WTC11 (cell line): ENCODE data around the gene ZSCAN16. TPM values are rescaled to one million over a fixed set of nuclear protein-coding genes. Genes with fewer than 3 reads are reported as not detected.
"Not testable (repeated sequence)": the region's sequence is repeated elsewhere in the genome, so short reads cannot be mapped to it uniquely, and the experiment has no call there.

Source experiments
- ATAC-seq: fragments of 200-7000 bp; cut with Tn5 transposase; 2 replicates; pipeline ENCODE4 v1.10.0; 2021; ENCODE audit warnings: mild to moderate bottlenecking, moderate library complexity
- CTCF ChIA-PET: fragments of 300-600 bp; sonication (Branson Sonifier 250); formaldehyde crosslinking; loops from one replicate; lab custom pipeline; 2021; ENCODE audit warnings: antibody characterized with exemption; lab: Charles Lee
- POLR2A ChIA-PET: fragments of 350-600 bp; sonication (Branson Sonifier 250); formaldehyde crosslinking; loops from one replicate; lab custom pipeline; 2021; ENCODE audit warnings: antibody characterized with exemption; lab: Charles Lee
- DNase-seq: peaks from one replicate; pipeline ENCODE4 v3.0.0; 2021; ENCODE audit warnings: low spot score
- H3K27ac Mint-ChIP-seq: 2 replicates; pipeline ENCODE4 v1.8.0; 2021; ENCODE audit warnings: mixed read lengths
- H3K27me3 Mint-ChIP-seq: 2 replicates; pipeline ENCODE4 v1.8.0; 2021; ENCODE audit warnings: low read depth, mild to moderate bottlenecking, moderate library complexity, mixed read lengths
- H3K36me3 Mint-ChIP-seq: 2 replicates; pipeline ENCODE4 v1.8.0; 2021; ENCODE audit warnings: mixed read lengths
- H3K4me1 Mint-ChIP-seq: 2 replicates; pipeline ENCODE4 v1.8.0; 2022; ENCODE audit warnings: mixed read lengths
- H3K4me3 Mint-ChIP-seq: 2 replicates; pipeline ENCODE4 v1.8.0; 2021; ENCODE audit warnings: mild to moderate bottlenecking, moderate library complexity, mixed read lengths
- H3K9me3 Mint-ChIP-seq: 2 replicates; pipeline ENCODE4 v1.8.0; 2021; ENCODE audit warnings: mixed read lengths
- GABPB1 ChIP-seq: sonication (generic); formaldehyde crosslinking; IDR thresholded peaks from 2 replicates; pipeline ENCODE4 v1.8.1; 2023; ENCODE audit warnings: mild to moderate bottlenecking, missing genetic modification reagents
- NFATC4 ChIP-seq: fragments of 250-450 bp; sonication (Bioruptor Pico); IDR thresholded peaks from 2 replicates; pipeline ENCODE4 v1.9.0; 2021; ENCODE audit warnings: mild to moderate bottlenecking
- NFE2L1 ChIP-seq: sonication (generic); formaldehyde crosslinking; IDR thresholded peaks from 2 replicates; pipeline ENCODE4 v1.8.1; 2023; ENCODE audit warnings: missing genetic modification reagents
- NR1H2 ChIP-seq: sonication (generic); formaldehyde crosslinking; IDR thresholded peaks from 2 replicates; pipeline ENCODE4 v1.9.0; 2021; ENCODE audit warnings: mild to moderate bottlenecking, moderate library complexity, missing genetic modification reagents
- NR2C2 ChIP-seq: sonication (generic); formaldehyde crosslinking; IDR thresholded peaks from 2 replicates; pipeline ENCODE4 v1.8.0; 2022; ENCODE audit warnings: mild to moderate bottlenecking, missing genetic modification reagents
- OVOL2 ChIP-seq: fragments of 250-450 bp; sonication (Bioruptor Pico); IDR thresholded peaks from 2 replicates; pipeline ENCODE4 v1.9.0; 2021; ENCODE audit warnings: mild to moderate bottlenecking, borderline replicate concordance
- RELA ChIP-seq: sonication (generic); formaldehyde crosslinking; IDR thresholded peaks from 2 replicates; pipeline ENCODE4 v1.8.1; 2022; ENCODE audit warnings: missing genetic modification reagents, mild to moderate bottlenecking, borderline replicate concordance
- SMAD4 ChIP-seq: sonication (generic); formaldehyde crosslinking; IDR thresholded peaks from 2 replicates; pipeline ENCODE4 v1.8.0; 2022; ENCODE audit warnings: mild to moderate bottlenecking, missing genetic modification reagents
- SP1 ChIP-seq: sonication (generic); formaldehyde crosslinking; conservative IDR thresholded peaks from 2 replicates; pipeline ENCODE4 v1.8.1; 2022; ENCODE audit warnings: missing genetic modification reagents
- ZNF219 ChIP-seq: sonication (generic); formaldehyde crosslinking; IDR thresholded peaks from 2 replicates; pipeline ENCODE4 v1.8.0; 2023; ENCODE audit warnings: missing genetic modification reagents, mild to moderate bottlenecking, borderline replicate concordance
- ZNF263 ChIP-seq: sonication (generic); formaldehyde crosslinking; IDR thresholded peaks from 2 replicates; pipeline ENCODE4 v1.8.1; 2022; ENCODE audit warnings: low read depth, mild to moderate bottlenecking, moderate library complexity, missing genetic modification reagents
- ZNF317 ChIP-seq: sonication (generic); formaldehyde crosslinking; IDR thresholded peaks from 2 replicates; pipeline ENCODE4 v1.8.1; 2023; ENCODE audit warnings: low read depth, mild to moderate bottlenecking, moderate library complexity, missing genetic modification reagents, borderline replicate concordance
- ZNF671 ChIP-seq: fragments of 250-450 bp; sonication (Bioruptor Pico); IDR thresholded peaks from 2 replicates; pipeline ENCODE4 v1.8.0; 2021; ENCODE audit warnings: mild to moderate bottlenecking
- total RNA-seq: library from RNA; stranded (reverse); gene quantifications from 3 replicates; pipeline ENCODE4 v1.2.3, GENCODE V29; 2021
- TF ChIP-seq, protein P1 (sequence below): sonication (generic); formaldehyde crosslinking; IDR thresholded peaks from 2 replicates; pipeline ENCODE4 v1.8.0; 2022; ENCODE audit warnings: mild to moderate bottlenecking, missing genetic modification reagents
- TF ChIP-seq, protein P2 (sequence below): sonication (generic); formaldehyde crosslinking; IDR thresholded peaks from 2 replicates; pipeline ENCODE4 v1.8.1; 2022; ENCODE audit warnings: missing genetic modification reagents, borderline replicate concordance
- TF ChIP-seq, protein P3 (sequence below): fragments of 250-450 bp; sonication (Bioruptor Pico); IDR thresholded peaks from 2 replicates; pipeline ENCODE4 v1.9.0; 2021; ENCODE audit warnings: moderate library complexity, mild to moderate bottlenecking, inconsistent platforms, borderline replicate concordance
- TF ChIP-seq, protein P4 (sequence below): sonication (generic); formaldehyde crosslinking; IDR thresholded peaks from 2 replicates; pipeline ENCODE4 v1.8.1; 2022; ENCODE audit warnings: mild to moderate bottlenecking, moderate library complexity, missing genetic modification reagents
- TF ChIP-seq, protein P5 (sequence below): fragments of 250-450 bp; sonication (Bioruptor Pico); IDR thresholded peaks from 2 replicates; pipeline ENCODE4 v1.9.0; 2021; ENCODE audit warnings: mild to moderate bottlenecking
- TF ChIP-seq, protein P6 (sequence below): sonication (generic); formaldehyde crosslinking; IDR thresholded peaks from 2 replicates; pipeline ENCODE4 v1.8.1; 2023; ENCODE audit warnings: mild to moderate bottlenecking, missing genetic modification reagents
- TF ChIP-seq, protein P7 (sequence below): fragments of 250-450 bp; sonication (Bioruptor Pico); IDR thresholded peaks from 2 replicates; pipeline ENCODE4 v1.8.0; 2021; ENCODE audit warnings: mild to moderate bottlenecking

The ZSCAN16 gene
- total RNA-seq, 1 experiment from 2014 or later, result 7.1 TPM

DNA sequence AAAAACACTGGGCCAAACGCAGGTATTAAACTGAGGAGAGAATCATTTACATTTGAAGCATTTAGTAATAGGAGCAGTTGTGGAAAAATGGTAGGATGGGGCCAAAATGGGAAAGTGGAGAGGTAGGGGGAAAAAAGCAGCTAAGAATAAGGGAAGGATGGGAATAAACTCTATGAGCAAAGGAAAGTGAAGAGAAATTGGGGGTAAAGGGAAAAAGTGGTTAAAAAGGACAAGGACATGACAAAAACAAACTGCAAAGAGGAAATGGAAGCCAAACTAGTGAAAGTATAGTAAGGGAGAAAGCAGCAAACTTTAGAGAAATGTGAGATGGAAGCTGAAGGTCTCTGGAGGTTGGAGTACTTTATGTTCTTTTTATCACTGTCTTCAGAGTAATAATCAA, 6.2 kb upstream of the ZSCAN16 start:
- ATAC-seq (no peak), DNase-seq (no peak)

DNA sequence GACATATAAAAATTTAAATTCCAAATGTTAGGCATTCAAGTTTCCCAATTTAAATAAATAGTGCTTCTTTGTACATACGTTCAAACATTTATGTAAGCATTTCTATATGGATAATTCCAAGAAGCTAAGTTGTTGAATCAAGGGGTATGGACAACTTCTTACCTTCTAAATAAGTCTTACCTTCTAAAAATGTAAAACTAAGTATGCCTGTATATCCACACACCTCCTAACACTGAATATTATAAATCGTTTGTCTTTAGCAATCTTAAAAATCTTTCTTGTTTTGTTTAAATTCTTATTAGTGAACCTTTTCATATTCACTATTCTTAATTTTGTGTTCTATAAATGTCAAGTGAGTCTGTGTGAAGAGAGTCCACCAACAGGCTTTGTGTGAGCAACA, 2.5 kb upstream of the ZSCAN16 start:
- ChIA-PET POLR2A (no interaction called here), CTCF (no interaction called here)
- ATAC-seq (no peak), DNase-seq (no peak)
- no peaks in the 10 kb centered on the region; the same call in 1 of the 2 replicates for H3K27me3 Mint-ChIP-seq
- H3K9me3 Mint-ChIP-seq, result no peaks in the 10 kb centered on the region
- no peak overlapping the region for H3K27ac Mint-ChIP-seq
- peaks cover 11% of the 10 kb centered on the region for H3K4me1 Mint-ChIP-seq
- H3K36me3 Mint-ChIP-seq, result peaks cover 7% of the 10 kb centered on the region; the same call in 1 of the 2 replicates
- no peak overlapping the region for H3K4me3 Mint-ChIP-seq
- TF ChIP-seq OVOL2 (CRISPR knock-in tag) (no peak), NR2C2 (CRISPR knock-in tag) (no peak), ZNF671 (no peak), NFATC4 (CRISPR knock-in tag) (no peak), SMAD4 (CRISPR knock-in tag) (no peak), ZNF219 (CRISPR knock-in tag) (no peak), RELA (CRISPR knock-in tag) (no peak), NFE2L1 (CRISPR knock-in tag) (no peak), NR1H2 (no peak), ZNF317 (no peak), GABPB1 (no peak), SP1 (no peak)
- TF ChIP-seq, protein P1, sequence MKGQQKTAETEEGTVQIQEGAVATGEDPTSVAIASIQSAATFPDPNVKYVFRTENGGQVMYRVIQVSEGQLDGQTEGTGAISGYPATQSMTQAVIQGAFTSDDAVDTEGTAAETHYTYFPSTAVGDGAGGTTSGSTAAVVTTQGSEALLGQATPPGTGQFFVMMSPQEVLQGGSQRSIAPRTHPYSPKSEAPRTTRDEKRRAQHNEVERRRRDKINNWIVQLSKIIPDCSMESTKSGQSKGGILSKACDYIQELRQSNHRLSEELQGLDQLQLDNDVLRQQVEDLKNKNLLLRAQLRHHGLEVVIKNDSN, result no peak
- TF ChIP-seq, protein P2, sequence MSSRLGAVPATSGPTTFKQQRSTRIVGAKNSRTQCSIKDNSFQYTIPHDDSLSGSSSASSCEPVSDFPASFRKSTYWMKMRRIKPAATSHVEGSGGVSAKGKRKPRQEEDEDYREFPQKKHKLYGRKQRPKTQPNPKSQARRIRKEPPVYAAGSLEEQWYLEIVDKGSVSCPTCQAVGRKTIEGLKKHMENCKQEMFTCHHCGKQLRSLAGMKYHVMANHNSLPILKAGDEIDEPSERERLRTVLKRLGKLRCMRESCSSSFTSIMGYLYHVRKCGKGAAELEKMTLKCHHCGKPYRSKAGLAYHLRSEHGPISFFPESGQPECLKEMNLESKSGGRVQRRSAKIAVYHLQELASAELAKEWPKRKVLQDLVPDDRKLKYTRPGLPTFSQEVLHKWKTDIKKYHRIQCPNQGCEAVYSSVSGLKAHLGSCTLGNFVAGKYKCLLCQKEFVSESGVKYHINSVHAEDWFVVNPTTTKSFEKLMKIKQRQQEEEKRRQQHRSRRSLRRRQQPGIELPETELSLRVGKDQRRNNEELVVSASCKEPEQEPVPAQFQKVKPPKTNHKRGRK (CRISPR knock-in tag), result no peak
- TF ChIP-seq, protein P3, sequence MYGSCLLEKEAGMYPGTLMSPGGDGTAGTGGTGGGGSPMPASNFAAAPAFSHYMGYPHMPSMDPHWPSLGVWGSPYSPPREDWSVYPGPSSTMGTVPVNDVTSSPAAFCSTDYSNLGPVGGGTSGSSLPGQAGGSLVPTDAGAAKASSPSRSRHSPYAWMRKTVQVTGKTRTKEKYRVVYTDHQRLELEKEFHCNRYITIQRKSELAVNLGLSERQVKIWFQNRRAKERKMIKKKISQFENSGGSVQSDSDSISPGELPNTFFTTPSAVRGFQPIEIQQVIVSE, result no peak
- TF ChIP-seq, protein P4, sequence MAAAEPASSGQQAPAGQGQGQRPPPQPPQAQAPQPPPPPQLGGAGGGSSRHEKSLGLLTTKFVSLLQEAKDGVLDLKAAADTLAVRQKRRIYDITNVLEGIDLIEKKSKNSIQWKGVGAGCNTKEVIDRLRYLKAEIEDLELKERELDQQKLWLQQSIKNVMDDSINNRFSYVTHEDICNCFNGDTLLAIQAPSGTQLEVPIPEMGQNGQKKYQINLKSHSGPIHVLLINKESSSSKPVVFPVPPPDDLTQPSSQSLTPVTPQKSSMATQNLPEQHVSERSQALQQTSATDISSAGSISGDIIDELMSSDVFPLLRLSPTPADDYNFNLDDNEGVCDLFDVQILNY (CRISPR knock-in tag), result no peak
- TF ChIP-seq, protein P5, sequence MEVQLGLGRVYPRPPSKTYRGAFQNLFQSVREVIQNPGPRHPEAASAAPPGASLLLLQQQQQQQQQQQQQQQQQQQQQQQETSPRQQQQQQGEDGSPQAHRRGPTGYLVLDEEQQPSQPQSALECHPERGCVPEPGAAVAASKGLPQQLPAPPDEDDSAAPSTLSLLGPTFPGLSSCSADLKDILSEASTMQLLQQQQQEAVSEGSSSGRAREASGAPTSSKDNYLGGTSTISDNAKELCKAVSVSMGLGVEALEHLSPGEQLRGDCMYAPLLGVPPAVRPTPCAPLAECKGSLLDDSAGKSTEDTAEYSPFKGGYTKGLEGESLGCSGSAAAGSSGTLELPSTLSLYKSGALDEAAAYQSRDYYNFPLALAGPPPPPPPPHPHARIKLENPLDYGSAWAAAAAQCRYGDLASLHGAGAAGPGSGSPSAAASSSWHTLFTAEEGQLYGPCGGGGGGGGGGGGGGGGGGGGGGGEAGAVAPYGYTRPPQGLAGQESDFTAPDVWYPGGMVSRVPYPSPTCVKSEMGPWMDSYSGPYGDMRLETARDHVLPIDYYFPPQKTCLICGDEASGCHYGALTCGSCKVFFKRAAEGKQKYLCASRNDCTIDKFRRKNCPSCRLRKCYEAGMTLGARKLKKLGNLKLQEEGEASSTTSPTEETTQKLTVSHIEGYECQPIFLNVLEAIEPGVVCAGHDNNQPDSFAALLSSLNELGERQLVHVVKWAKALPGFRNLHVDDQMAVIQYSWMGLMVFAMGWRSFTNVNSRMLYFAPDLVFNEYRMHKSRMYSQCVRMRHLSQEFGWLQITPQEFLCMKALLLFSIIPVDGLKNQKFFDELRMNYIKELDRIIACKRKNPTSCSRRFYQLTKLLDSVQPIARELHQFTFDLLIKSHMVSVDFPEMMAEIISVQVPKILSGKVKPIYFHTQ (CRISPR knock-in tag), result no peak
- TF ChIP-seq, protein P6, sequence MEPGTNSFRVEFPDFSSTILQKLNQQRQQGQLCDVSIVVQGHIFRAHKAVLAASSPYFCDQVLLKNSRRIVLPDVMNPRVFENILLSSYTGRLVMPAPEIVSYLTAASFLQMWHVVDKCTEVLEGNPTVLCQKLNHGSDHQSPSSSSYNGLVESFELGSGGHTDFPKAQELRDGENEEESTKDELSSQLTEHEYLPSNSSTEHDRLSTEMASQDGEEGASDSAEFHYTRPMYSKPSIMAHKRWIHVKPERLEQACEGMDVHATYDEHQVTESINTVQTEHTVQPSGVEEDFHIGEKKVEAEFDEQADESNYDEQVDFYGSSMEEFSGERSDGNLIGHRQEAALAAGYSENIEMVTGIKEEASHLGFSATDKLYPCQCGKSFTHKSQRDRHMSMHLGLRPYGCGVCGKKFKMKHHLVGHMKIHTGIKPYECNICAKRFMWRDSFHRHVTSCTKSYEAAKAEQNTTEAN (CRISPR knock-in tag), result no peak
- TF ChIP-seq, all 79 proteins: peak for 0

More for the DNA sequence above, 6.2 kb upstream of the ZSCAN16 start:
- H3K27ac Mint-ChIP-seq, result no peak overlapping the region
- POLR2A ChIA-PET, result no interaction called here
- TF ChIP-seq NR2C2 (CRISPR knock-in tag) (no peak), ZNF263 (no peak)
- TF ChIP-seq, protein P7, sequence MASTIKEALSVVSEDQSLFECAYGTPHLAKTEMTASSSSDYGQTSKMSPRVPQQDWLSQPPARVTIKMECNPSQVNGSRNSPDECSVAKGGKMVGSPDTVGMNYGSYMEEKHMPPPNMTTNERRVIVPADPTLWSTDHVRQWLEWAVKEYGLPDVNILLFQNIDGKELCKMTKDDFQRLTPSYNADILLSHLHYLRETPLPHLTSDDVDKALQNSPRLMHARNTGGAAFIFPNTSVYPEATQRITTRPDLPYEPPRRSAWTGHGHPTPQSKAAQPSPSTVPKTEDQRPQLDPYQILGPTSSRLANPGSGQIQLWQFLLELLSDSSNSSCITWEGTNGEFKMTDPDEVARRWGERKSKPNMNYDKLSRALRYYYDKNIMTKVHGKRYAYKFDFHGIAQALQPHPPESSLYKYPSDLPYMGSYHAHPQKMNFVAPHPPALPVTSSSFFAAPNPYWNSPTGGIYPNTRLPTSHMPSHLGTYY (CRISPR knock-in tag), result no peak
- TF ChIP-seq, all 79 proteins: peak for 0
- Mint-ChIP-seq H3K27me3 (peaks cover 13% of the 10 kb centered on the region), H3K36me3 (peaks cover 3% of the 10 kb centered on the region; the same call in 1 of the 2 replicates), H3K4me1 (no peaks in the 10 kb centered on the region), H3K9me3 (no peaks in the 10 kb centered on the region), H3K4me3 (no peak overlapping the region)
- CTCF ChIA-PET, result interaction anchor here (0.8 to 1.5 kb wide), 4 partner anchors 14 to 265 kb away, joined by 5 to 8 read pairs (median 6); no protein-coding TSS in a partner anchor

DNA sequence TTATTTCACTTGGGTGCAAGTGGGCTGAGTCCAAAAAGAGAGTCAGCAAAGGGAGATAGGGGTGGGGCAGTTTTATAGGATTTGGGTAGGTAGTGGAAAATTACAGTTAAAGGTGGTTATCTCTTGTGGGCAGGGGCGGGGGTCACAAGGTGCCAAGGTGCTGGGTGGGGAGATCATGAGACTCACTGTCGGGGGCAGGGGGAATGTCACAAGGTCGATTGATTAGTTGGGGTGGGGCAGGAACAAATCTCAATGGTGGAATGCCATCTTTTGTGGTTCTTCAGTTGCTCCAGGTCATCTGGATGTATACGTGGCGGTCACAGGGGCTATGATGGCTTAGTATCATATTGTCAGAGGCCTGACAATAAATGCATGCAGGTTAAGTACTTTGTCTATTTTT, 2.1 kb upstream of the ZSCAN16 start:
- ATAC-seq, H3K36me3 Mint-ChIP-seq, H3K27ac Mint-ChIP-seq, H3K9me3 Mint-ChIP-seq, DNase-seq, H3K4me3 Mint-ChIP-seq, H3K27me3 Mint-ChIP-seq, POLR2A ChIA-PET: not testable (repeated sequence)
- CTCF ChIA-PET, result interaction anchor here (1.2 kb wide), 1 partner anchor 234 kb away, joined by 3 read pairs; no protein-coding TSS in a partner anchor
- H3K4me1 Mint-ChIP-seq, result peaks cover 11% of the 10 kb centered on the region
